Stimulated activated CD8-positive, alpha-beta memory T cell treated with anti-CD3 and anti-CD28 coated beads, Interleukin-12 subunit alpha, Interleukin-12 subunit beta, amount 100 ng/mL, for 1 hour (primary cell): ENCODE results near the gene SLFN12.
A peak's percentile ranks its signal among the peaks of the same experiment; 100 is the strongest.
"Not testable (repeated sequence)": the region's sequence is repeated elsewhere in the genome, so short reads cannot be mapped to it uniquely, and the experiment has no call there.

Source experiments
- DNase-seq: peaks from one replicate; pipeline ENCODE4 v3.0.0-alpha.2; 2020; ENCODE audit warnings: low read depth

Gene SLFN12

DNA sequence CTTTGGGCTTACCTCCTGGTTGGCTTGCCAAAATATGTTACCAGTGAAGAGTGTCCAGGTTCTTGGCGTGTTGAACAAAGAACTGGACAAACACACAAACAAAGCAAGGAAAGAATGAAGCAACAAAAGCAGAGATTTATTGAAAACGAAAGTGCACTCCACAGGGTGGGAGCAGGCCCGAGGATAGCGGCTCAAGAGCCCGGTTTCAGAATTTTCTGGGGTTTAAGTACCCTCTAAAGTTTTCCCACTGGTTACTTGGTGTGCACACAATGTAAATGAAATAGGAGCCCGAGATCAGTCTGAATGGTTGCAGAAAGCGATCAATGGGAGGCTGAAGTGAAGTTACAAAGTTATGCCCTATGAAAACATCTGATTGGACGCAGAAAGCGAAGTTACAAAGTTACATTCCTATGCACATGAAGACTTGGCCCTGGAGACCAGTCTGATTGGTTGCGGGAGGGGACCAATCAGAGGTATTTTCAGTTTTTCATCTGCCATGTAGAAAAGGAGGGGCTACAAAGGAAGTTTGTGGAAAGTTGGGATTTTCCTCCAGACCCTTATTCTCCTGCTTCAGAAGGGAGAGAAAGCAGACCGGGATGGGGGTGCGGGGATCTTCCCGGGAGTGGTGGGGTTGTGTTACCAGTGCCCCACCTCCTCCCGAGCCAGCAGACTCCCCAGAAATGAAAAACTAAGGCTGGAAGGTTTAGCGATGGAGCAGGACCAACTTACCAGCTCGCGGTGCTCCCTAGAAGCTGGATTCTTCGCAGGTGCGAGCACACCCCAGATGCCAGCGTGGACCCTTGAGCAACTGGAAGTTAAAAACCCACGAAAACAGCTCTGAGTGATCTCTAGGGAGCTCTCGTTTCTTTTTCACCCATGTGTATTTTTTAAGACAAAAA lies at the start of gene SLFN12:
Gene SLFN12 (minus strand): TSS at position 325 of the 899 bp plus-strand sequence. CDS start 9,472 bp downstream, outside the sequence.
- DNase-seq: no peak

DNA sequence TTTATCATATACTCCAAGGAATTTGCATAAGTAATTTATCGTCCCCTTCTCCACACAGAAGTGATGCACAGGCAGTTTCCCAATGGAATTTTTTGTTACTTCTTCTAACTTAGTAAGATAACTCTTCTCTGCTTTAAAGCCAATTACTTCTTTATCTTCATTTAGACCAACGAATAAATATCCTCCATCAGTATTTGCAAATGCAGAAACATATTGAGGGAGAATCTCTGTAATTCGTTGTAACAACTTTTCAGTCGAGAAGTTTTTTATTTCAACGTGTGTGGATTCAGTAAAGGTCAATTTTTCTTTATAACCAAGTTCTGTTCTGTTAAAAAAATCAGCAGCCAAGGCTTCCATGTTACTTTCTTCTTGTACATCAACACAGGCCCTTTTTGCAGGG lies 47.0 kb upstream of the SLFN12 start:
- DNase-seq: no peak

DNA sequence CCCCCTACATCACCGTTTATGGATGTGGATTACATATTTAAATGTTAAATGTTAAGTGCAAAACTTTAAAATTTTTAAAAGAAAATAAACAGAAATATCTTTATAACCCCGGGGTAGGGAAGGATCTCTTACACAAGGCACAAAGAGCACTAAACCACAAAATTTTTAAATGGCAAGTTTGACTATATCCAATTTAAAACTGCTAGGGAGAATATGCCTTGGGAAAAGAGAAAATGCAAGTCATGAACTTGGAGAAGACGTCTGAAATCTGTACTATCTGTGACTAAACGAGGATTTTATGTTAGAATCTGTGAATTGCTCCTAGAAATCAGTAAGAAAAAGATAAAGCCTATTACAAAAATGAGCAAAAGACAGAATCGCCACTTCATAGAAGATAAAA lies 44.9 kb upstream of the SLFN12 start:
- DNase-seq: no peak

DNA sequence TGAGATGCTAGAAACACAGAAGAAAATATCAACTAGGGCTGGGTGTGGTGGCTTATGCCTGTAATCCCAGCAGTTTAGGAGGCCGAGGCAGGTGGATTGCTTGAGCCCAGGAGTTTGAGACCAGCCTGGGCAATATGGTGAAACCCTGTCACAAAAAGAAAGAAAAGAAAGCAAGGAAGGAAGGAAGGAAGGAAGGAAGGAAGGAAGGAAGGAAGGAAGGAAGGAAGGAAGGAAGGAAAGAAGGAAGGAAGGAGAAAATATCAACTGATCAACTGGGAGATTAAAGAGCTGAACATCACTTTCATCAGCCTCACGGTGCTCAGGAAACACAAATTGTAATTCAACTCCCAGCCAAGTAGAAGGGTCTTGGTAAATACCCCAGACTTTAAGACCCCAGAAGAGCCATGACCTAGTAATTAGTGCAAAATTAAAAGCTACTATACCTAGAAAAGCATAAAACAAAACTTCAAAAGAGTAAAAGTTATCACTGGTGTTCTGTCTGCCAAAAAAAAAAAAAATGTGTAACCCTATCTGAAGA lies 44.1 kb upstream of the SLFN12 start:
- no peak for DNase-seq

DNA sequence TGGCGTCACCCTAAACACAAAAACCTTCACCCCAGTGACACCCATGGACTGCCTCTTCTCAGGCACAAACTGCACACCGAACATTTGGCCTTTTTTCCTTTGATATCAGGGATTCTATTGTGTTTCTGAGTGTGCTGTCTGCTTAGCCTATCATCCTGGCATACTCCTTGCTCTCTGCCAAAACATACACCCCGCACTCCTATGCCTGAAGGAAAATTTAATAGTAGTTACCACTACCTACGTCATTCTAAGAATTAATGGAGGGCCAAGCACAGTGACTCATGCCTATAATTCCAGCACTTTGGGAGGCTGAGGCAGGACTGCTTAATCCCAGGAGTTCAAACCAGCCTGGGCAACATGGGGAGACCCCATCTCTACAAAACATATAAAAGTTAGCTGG lies 36.2 kb upstream of the SLFN12 start:
- DNase-seq: no peak

DNA sequence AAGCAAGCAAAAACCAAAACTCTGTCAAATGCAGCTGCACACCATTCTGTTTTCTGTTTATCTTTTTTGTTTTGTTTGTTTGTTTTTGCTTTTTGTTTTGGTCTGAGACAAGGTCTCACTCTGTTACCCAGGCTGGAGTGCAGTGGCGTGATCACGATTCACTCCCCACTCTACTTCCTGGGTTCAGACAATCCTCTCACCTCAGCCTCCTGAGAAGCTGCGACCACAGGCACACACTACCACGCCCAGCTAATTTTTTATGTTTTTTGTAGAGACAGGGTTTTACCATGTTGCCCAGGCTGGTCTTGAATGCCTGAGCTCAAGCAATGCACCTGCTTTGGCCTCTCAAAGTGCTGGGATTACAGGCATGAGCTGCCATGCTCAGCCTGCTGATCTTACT lies 35.5 kb upstream of the SLFN12 start:
- no peak for DNase-seq

DNA sequence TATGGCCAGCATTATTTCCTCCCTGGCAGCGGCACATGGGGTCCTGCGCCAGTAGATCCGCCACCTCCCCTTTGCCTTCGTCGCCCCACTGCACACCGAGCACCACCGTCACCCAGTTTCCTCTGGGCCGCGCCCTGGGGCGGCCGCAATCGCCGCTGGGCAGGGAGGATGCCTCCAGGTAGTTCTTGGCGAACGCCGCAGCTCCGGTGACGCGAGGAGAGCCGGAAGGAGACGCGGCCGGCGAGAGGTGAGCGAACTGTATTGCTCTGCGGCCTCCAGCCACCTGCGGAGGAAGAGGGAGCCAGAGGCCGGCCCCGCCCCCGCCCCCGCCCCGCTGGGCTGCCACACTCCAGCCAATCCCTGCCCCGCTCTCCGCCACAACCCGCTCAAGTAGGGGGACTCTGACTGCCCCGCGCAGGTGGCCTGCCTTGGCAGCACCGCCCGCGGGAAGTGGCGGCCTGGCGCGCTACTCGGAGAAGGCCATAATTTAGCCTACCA lies 28.1 kb upstream of the SLFN12 start:
- peak; percentile 25 for DNase-seq

DNA sequence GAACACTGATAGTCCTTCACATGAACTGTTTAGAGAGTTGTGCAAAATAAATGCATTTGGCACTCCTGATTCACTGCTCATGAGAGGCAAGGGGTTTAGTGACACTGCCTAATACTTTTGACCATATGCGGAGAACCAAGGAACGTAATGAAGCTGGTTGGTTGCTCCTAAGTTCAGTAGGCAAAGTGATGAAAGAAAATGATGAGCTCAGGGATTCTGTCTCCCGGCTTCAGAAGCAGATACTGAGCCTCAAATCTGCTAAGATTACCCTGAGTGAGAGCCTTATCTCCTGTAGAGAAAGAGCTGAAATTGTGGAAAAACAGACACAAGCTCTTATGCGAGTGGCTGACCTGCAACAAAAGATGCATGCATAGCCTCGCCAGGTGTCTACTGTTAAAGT lies 21.7 kb upstream of the SLFN12 start:
- DNase-seq: not testable (repeated sequence)

DNA sequence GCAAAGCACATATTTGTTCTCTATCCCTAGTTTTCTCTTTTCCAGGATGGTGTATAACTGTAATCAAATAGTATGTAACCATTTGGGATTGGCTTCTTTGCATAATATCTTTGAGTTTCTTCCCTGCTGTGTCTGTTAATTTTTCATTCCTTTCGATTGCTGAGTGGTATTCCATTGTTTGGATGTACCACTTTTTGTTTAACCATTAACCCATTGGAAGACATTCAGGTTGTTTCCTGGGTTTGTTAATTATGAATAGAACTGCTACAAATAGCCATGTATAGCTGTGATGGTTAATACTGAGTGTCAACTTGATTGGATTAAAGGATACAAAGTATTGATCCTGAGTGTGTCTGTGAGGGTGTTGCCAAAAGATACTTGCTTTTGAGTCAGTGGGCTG lies 20.9 kb upstream of the SLFN12 start:
- no peak for DNase-seq

DNA sequence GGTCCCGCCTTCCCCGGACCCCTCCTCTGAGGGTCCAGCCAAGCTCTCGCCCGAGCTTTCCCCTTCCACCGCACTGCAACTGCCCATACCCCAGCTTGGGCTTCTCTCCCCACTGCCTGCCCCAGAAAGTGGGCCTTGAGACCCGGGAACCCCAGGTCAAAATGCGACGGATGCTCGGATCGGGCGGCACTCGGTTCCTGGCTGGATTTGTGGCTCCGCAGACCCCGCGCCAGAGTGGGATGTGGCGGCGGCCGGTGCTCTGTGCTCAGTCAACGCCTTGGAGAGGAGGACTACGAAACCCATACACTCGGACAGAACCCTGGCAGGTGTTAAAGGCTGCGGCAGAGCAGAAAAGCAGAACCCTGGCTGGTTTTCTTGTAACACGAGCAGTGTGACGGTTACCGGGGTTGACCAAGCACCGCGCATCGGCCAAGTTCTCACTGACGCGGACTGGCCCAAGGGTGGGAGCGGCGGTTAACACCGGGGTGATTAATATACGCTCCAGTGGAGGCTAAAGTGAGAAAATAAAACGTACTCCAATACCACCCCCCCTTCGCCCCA lies 17.2 kb upstream of the SLFN12 start:
- no peak for DNase-seq

DNA sequence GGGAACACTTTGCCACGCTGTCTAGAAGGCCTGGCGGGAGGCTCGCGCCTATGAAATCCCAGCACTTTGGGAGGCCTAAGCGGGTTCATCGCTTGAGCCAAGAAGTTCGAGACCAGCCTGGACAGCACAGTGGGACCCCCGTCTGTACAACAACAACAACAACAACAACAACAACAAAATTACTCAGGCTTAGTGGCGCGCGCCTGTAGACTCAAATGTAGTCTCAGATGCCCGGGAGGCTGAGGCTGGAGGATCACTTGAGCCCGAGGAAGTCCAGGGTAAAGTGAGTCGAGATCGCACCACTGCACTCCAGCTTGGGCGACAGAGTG lies 16.6 kb upstream of the SLFN12 start:
- DNase-seq: no peak

DNA sequence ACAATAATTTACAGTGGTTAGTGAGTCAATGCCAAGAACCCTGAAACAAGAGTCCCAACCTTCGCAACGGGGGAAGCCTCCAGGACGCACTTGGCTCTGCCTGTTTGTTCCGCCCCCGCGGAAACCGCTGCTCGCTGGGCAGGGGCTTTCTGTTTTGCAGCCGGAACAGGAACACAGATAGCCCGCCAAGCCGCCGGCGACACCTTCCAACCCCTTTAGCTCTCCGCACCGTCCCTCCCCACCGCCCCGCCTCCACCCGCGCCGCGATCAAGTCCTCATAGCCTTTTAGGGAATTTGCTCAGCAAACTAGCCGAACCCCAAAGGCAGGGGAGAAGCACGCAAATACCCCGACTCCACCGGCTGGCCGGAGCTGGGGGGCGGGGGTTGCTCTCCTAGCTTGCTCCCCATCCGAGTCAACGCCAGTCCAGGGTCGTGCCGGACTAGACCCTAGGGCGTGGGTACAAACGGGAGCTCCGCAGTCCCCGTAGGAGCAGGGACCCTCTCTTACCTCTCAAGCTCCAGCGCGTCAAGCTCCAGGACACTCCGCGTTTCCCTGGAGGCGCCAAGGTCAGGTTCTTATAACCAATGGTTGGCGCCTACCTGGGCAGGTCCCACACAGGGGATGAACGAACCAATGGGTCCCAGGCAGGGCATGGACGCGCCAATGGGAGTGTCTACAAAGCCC lies 16.1 kb upstream of the SLFN12 start, which contains the start of gene SLFN13:
Gene SLFN13 (minus strand): TSS at position 553 of the 685 bp plus-strand sequence. CDS start 3,086 bp downstream, outside the sequence.
- peak; percentile 74 for DNase-seq

DNA sequence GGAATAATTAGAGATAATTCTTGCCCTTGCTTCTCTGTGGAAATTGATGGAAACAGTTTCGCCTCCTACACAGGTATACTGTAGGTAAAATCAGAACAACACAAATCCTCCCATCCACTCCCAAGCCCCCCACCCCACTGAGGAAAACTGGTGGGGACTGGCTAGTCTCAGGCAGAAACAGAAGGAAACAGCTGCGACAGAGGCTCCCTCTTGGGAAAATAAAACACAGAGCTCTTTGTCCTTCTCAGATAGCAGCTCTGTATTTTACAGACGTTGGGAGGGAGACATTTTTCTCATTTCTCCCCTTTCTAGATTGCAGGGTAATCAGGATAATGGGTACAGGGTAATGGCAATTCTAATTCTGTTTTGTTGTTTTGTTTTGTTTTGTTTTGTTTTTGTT lies 15.2 kb upstream of the SLFN12 start:
- DNase-seq: no peak

DNA sequence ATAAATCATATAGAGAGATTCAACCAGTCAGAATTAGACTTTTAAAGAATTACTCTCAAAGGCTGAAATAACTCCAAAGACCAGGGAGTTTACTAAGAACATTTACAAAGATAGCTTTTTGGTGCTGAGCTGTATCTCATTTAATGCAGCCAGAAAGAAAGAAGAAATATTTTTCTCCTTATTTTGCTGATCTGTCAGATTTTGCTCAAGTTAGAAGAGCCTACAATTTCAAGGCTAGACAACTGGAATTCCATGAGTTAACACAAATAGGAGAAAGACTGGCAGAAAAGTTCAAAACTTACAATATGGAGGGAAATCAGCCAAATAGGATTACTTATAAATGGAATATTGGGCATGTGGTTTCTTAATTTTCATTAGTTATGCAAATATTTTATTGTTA lies 6.1 kb upstream of the SLFN12 start:
- no peak for DNase-seq

DNA sequence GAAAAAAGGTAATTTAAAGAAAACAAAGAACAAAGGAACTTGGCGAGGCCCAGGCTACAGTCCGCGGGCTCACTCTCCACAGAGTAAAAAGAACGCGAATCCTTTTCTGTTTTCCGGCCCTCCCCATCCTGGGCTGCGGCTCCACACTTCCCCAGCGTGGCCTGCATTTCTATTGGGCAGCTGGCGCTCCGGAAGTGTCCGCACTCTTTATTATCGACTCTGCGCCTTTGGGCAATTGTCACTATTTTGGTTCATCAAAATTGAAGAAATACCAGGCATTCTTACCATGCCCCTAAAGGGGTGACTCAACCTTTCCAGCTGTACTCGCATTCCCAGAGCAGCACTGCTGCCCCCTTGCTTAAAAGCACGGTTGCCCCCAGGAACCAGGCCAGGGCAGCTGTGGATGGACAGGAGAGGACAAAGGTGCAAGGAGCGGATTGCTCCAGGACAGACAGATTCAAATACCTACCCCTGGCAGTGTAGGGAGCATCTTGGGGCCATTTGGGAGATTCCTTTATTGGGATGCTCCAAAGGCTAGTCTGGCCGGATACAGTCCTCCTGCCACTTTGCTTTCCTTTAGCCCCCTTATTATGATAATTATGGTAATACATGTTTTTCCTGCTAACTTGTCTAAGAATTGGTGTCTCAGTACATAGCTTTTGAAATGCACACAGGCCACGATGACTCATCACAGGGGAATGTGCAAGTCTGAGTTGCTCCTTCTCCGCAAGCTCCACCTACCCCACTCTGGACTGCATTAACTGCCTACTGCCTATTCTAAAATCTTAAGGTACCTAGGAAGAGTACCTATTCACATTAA lies 985 bp upstream of the SLFN12 start:
- DNase-seq: peak; percentile 55

DNA sequence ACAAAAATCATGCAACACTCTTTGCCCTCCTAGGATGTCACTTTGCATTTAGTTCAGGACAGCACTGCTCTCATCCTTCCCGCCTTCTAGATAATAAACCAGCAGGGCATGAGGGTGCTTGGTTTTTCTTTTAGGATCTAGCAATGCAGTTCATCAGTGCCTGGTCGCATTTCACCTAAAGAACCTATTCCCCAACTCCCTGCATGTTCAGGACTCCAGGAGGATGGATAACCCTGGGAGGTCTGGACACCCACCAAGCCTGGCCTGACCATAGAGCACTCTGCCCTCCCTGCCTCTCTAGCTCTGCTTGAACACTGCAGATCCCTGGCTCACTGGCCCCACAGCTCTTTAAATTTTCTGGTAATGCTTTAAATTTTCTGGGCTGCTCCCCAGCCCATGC lies 2.6 kb downstream of the SLFN12 start:
- DNase-seq: no peak

DNA sequence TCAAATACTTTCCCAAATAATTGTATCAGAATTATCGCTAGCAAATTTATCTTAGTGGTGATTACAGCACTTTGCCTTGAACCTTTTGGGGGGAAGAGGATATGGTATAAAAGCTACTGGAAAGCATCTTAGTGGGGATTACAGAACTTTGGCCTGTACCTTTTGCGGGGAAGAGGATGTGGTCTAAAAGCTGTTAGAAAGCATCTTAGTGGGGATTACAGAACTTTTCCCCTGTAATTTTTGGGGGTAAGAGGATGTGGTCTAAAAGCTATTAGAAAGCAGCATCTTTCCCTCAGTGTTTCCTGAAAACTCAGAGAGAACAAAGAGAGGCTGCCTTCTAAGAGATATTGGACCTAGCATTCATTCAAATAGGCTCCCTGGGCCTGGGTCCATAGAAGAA lies 4.1 kb downstream of the SLFN12 start:
- DNase-seq: no peak

DNA sequence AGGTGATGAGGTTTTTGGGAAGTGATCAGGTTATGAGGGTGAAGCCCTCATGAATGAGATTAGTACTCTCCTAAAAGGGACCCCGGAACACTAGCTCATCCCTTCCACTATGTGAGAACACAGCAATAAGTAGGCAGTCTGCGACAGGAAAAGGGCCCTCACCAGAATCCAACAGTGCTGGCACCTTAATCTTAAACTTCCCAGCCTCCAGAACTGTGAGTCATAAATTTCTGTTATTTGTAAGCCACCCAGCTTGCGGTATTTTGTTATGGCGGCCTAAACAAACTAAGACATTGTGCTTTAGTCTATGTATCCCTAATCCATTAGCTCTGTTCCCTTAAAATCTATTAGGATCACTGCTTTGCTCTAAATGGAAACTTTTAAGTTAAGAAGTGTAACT lies 8.5 kb downstream of the SLFN12 start:
- DNase-seq: no peak

DNA sequence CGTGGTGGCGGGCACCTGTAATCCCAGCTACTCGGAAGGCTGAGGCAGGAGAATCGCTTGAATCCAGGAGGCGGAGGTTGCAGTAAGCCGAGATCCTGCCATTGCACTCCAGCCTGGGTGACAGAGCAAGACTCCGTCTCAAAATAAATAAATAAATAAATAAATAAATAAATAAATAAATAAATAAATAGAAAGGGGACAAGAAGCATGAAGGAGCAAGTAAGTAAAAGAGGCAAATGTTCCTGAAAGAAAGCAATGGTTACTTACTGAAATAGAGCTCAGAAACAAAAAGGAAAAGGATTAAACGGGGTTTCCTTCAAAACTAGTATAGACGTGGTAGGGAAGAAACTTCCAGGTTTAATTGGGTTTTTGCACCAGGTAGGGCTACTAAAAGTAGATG lies 11.2 kb downstream of the SLFN12 start:
- not testable (repeated sequence) for DNase-seq

DNA sequence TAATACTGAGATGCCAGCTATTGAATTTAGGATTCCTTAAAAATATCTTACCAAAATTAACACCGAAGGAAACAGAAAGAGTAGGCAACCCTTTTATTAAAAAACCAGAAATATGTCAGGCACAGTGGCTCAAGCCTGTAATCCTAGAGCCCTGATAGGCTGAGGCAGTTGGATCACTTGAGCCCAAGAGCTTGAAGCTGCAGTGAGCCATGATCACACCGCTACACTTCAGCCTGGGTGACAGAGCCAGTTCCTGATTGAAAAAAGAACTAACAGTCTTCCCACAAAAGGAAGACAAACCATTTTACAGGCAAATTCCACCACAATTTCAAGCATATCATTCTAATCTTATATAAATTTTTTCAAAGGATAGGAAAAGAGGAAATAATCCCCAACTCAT lies 15.6 kb downstream of the SLFN12 start:
- no peak for DNase-seq

DNA sequence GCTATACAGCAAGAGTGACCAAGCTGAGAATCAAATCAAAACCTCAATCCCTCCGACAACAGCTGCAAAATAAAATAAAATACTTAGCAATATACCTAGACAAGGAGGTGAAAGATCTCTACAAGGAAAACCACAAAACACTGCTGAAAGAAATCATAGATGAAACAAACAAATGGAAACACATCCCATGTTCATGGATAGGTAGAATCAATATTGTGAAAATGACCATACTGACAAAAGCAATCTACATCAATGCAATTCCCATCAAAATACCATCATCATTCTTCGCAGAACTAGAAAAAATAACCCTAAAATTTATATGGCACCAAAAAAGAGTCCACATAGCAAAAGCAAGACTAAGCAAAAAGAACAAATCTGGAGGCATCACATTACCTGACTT lies 17.6 kb downstream of the SLFN12 start:
- DNase-seq: not testable (repeated sequence)

DNA sequence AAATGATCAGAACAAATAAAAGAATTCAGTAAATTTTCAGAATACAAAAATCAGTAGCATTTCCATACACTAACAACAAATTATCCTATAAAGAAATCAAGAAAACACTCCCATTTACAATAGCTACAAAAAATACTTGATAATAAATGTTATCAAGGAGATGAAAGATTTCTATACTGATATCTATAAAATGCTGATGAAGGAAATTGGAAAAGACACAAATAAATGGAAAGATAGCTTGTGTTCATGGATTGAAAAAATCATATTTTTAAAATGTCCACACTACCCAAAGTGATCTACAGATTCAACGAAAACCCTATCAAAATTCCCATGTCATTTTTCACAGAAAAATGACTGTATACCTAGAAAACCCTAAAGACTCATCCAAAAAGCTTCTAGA lies 18.1 kb downstream of the SLFN12 start:
- no peak for DNase-seq
